ENCODE data around the gene LELP1. TPM values are rescaled to one million over a fixed set of nuclear protein-coding genes. Genes with fewer than 3 reads are reported as not detected.

The LELP1 gene
- total RNA-seq (2014; rRNA removed; shearing (Covaris generic)) (not detected in 2 replicates), polyA plus RNA-seq (2016; fragmentation: Nextera tagmentation; extraction: Ambion mirVana) (not detected in 2 replicates)
- long read RNA-seq = 0 reads

- H3K79me2 ChIP-seq (replicated peaks; ENCODE audit: insufficient read depth) = no peaks in the 10 kb centered on the region
- H3K27ac ChIP-seq (ENCODE audit: low read depth) = no peak within 1 kb of the TSS
- no peaks in the 10 kb centered on the region for H3K27me3 ChIP-seq (ENCODE audit: insufficient read depth)
- no peaks in the 10 kb centered on the region for H4K20me1 ChIP-seq (replicated peaks; ENCODE audit: insufficient read depth)
- no peaks in the 10 kb centered on the region for H3F3A ChIP-seq (replicated peaks; ENCODE audit: low read depth)
- no peak within 1 kb of the TSS for H3K4me2 ChIP-seq
- no peak within 1 kb of the TSS for H3K4me3 ChIP-seq
- ATAC-seq (no peak), DNase-seq (ENCODE audit: low spot score) (no peak)
- H3K36me3 Mint-ChIP-seq (ENCODE audit: low read depth) = no peaks in the 10 kb centered on the region
- H3K36me3 ChIP-seq (ENCODE audit: insufficient read depth) = no peaks in the 10 kb centered on the region
- H3K27me3 Mint-ChIP-seq (ENCODE audit: insufficient read depth, low read depth, poor library complexity) = peaks cover 3% of the 10 kb centered on the region
- peaks cover 7% of the 10 kb centered on the region for H3K9me2 ChIP-seq (ENCODE audit: insufficient read depth)
- no peaks in the 10 kb centered on the region for H3K4me1 ChIP-seq (ENCODE audit: insufficient read depth)
- peak within 1 kb of the TSS; percentile 81; the same call in 1 of the 2 replicates for H2AFZ ChIP-seq
- H3K27ac Mint-ChIP-seq = no peak within 1 kb of the TSS; the same call in 1 of the 2 replicates
- TF ChIP-seq CTCF (conservative IDR thresholded peaks at IDR 0.05; ENCODE audit: low read depth in 2 of 2) (no peak), ZNF114 (CRISPR knock-in tag; IDR thresholded peaks at IDR 0.05) (no peak), STAT1 (IDR thresholded peaks at IDR 0.05; ENCODE audit: unreplicated experiment) (no peak), EZH2 (IDR thresholded peaks at IDR 0.05; ENCODE audit: low read depth, unreplicated experiment) (no peak)
- no peaks in the 10 kb centered on the region for H3K9me3 Mint-ChIP-seq
- H3K4me3 Mint-ChIP-seq = no peak within 1 kb of the TSS
- H3K4me1 Mint-ChIP-seq = peaks cover 5% of the 10 kb centered on the region; the same call in 2 of the 3 replicates
Measured at GRCh38 chr1:153203130-153203529, at the start of gene LELP1. Gene LELP1 (plus strand): TSS chr1:153203430. CDS start chr1:153204708, 1,278 bp downstream.

- Histone ChIP-seq H4K20me1 (replicated peaks; ENCODE audit: insufficient read depth) (no peaks in the 10 kb centered on the region), H3K27me3 (ENCODE audit: insufficient read depth) (no peaks in the 10 kb centered on the region), H3K4me2 (no peak overlapping the region), H3K4me1 (ENCODE audit: insufficient read depth) (no peaks in the 10 kb centered on the region), H3K9me2 (ENCODE audit: insufficient read depth) (0 out of 2 replicates have a peak, but pooled peaks cover 4% of the 10 kb centered on the region), H3K27ac (ENCODE audit: low read depth) (no peak overlapping the region), H3F3A (replicated peaks; ENCODE audit: low read depth) (no peaks in the 10 kb centered on the region), H3K36me3 (ENCODE audit: insufficient read depth) (peaks cover 13% of the 10 kb centered on the region; the same call in 1 of the 2 replicates), H3K4me3 (no peak overlapping the region), H2AFZ (0 out of 2 replicates have a peak overlapping the region, but pooled peaks have one; percentile 48), H3K79me2 (replicated peaks; ENCODE audit: insufficient read depth) (no peaks in the 10 kb centered on the region)
- TF ChIP-seq STAT1 (IDR thresholded peaks at IDR 0.05; ENCODE audit: unreplicated experiment) (no peak), ZNF462 (CRISPR knock-in tag; IDR thresholded peaks at IDR 0.05) (no peak), ZNF114 (CRISPR knock-in tag; IDR thresholded peaks at IDR 0.05) (no peak), EZH2 (IDR thresholded peaks at IDR 0.05; ENCODE audit: low read depth, unreplicated experiment) (no peak)
- DNase-seq (ENCODE audit: low spot score) (no peak), ATAC-seq (no peak)
- H3K27me3 Mint-ChIP-seq (ENCODE audit: insufficient read depth, low read depth, poor library complexity) = no peaks in the 10 kb centered on the region
- peaks cover 34% of the 10 kb centered on the region for H3K9me3 Mint-ChIP-seq
- peaks cover 30% of the 10 kb centered on the region for H3K36me3 Mint-ChIP-seq (ENCODE audit: low read depth)
- no peaks in the 10 kb centered on the region for H3K4me1 Mint-ChIP-seq
- no peak overlapping the region for H3K27ac Mint-ChIP-seq
- no peak overlapping the region for H3K4me3 Mint-ChIP-seq
Measured at GRCh38 chr1:153155541-153155940, 47.7 kb upstream of the LELP1 start.
